Measurements from ENCODE around the gene CA10.

CA10 gene

GRCh38 chr17:51815097-51815496 is 343.4 kb downstream of the CA10 start:
- DNase-seq (ENCODE audit: low spot score): no peak

DNA sequence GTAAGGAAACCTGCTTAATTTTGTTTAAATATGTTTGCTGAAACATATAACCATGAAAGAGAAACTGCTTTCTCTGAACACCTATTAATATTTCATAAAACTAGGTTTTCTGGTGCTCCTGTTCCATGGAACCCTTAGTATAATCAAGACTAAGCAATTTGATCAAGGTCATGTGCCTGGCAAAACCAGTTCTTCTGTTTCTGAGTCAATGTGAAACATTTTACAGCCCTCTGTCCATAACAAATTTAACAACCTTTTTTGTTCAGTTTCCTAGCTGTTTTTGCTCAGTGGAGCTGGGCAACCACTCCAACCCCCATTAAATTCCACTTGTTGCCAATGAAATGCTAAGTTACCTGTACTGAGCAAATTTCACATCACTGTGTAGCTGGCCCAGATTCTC is 344.0 kb downstream of the CA10 start:
- no peak for DNase-seq (ENCODE audit: low spot score)

DNA sequence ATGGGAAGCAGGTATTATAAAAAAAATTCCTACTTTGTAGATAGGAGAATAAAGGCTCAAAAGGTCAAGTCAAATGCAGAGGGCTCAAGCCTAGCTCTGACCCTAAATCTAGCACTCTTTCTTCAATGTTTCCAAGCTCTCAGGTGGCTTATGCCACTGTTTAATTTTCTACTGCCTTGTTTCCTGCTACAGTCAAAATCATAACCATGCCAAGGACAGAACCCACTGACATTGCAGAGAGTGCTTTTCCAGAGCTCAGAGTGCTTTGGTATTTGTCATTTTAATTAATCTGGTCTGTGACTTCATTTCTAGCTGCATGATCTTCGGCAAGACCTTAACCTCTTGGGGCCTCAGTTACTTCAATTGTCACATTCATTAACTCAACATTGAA is 344.7 kb downstream of the CA10 start:
- no peak for DNase-seq (ENCODE audit: low spot score)

GRCh38 chr17:51813140-51813783 is 345.3 kb downstream of the CA10 start:
- DNase-seq (ENCODE audit: low spot score): no peak

DNA sequence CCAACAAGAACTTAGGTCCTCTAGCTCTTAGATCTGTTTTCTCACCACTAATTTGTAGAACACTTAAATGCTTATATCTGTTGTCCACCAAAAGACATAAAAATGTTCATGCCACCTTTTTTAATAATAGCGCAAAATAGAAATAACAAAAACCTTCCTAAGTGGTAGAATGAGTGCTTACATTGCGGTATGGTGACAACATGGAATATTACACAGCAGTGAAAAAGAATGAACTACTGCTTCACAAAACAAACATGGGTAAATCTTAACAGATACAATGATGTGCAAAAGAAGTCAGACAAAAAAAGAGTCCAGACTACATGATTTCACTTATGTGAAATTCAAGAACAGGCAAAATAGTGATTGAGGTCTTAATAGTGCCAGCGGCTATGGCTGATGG is 351.1 kb downstream of the CA10 start:
- DNase-seq (ENCODE audit: low spot score): no peak

- DNase-seq (ENCODE audit: low spot score): no peak
Observed at GRCh38 chr17:51805765-51806164, 352.7 kb downstream of the CA10 start.

- no peak for DNase-seq (ENCODE audit: low spot score)
Observed at GRCh38 chr17:51805185-51805584, 353.3 kb downstream of the CA10 start.

- no peak for DNase-seq (ENCODE audit: low spot score)
Observed at GRCh38 chr17:51803161-51803560, 355.4 kb downstream of the CA10 start.

DNA sequence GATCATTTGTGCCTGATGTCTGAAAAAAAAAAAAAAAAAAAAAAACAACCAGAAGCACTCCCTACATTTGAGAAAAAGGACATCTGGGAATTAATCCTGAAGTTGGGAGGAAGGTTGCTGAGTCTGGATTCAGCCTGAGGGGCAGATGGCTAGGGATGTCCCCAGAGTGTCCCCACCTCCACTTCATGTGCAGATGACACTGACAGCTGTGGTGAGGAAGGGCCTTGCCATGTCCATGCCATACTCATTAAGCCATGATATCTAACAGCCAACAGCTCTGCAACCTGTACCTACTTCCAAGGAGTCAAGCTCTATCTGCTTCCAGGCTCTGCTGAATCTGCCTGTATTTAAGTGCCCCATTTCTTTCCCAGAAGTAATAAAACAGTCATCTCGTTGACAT is 356.0 kb downstream of the CA10 start:
- DNase-seq (ENCODE audit: low spot score): no peak

DNA sequence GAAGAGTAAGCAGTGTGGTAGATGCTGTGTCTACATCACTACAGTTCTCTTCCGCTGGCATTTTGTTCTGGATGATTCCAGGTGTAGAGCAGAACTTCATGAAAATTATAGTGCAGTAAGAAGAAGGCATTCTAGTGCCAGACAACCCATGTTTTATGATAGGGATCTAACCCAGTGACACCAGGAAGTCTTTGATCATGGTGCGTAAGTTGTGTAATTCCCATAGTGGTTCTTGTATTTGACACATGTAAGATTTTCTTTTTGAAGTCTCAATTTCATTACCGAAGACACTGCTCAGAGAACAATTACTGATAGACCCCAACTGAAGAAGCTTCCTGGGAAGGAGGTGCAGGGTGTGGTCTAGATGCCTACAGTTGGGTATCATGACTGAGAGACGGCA is 356.9 kb downstream of the CA10 start:
- no peak for DNase-seq (ENCODE audit: low spot score)

DNA sequence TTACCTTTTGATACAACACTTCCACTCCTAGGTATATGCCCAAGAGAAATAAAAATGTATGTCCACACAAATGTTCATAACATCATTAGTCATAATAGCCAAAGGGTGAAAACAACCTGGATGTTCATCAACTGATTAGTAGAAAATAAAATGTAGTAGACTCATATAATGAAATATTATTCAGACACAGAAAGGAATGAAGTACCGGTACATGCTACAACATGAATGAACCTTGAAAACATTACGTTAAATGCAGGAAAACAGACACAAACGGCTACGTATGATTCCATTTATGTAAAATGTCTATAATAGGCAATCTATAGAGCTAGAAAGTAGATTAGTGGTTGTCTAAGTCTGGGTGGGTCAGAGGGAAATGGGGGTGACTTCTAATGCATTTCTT is 358.5 kb downstream of the CA10 start:
- no peak for DNase-seq (ENCODE audit: low spot score)

GRCh38 chr17:51799240-51799639 is 359.3 kb downstream of the CA10 start:
- DNase-seq (ENCODE audit: low spot score): no peak

DNA sequence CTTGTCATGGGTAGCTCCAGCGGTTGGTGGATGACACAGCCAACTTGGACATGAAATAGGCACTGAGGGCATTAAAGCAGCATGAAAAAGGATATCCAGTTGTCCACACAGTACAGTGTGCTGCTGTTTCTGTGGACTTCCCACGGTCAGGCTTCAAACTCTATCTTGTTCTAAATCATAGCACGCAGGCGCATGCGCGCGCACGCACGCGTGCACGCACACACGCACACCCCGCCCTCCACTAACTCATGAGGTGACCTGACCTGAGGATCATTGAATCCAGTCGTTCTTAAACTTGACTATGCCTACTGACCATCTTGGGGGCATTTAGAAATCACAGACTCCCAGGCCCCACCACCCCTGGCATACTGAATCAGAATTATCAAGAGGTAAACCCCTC is 361.4 kb downstream of the CA10 start:
- no peak for DNase-seq (ENCODE audit: low spot score)

DNA sequence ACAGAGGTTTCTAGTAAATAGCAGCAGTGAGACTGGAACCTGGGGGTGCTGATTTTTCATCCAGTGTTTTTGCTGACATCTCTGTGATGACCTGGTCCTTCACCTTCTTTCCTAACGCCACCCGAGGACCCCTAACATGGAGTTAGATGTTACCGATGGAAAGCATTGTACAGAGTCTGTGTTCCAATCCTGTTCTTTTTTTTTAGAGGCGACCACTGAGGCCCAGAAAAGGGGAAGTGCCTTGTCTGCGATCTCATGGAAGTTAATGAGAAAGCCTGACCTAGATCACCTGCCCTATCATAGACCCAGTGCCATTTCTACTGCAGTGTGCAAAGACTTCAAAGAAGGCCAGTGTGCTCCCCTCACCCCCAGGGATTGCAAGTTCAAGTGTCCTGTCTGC is 362.5 kb downstream of the CA10 start:
- no peak for DNase-seq (ENCODE audit: low spot score)

DNA sequence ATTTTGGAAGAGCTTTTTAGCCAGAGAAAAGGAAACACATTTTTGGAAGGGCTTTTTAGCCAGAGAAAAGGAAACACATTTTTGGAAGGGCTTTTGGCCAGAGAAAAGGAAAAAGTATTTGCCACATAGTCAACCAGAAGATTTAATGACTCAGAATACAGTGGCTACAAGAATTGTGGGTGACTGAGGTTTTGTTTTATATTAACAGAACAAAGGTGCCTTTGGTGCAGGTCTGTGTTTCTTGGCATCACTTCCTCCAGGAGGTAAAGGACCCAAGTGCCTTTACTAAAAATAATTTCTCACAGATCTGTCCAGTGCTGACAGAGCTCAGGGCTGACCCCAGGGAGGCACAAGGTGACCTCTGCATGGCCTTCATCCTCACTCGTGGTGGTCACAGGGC is 363.1 kb downstream of the CA10 start:
- no peak for DNase-seq (ENCODE audit: low spot score)

DNA sequence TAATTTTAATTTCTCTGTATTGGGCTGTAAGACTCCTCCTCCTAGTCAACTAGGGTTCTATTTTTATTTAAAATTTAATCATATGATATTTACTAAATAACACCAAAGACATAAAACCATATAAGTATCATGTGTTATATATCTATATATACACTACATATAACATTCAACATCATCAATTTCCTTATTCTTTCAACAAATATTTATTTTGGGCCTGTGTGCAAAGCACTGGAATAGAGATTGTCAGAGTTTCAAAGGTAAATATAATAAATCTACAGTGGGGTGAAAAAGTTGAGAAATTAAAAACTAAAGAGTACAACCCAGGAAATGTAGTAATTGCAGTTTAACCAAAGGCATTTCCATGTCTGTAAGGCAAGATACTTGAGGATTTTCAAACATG is 364.0 kb downstream of the CA10 start:
- DNase-seq (ENCODE audit: low spot score): no peak

DNA sequence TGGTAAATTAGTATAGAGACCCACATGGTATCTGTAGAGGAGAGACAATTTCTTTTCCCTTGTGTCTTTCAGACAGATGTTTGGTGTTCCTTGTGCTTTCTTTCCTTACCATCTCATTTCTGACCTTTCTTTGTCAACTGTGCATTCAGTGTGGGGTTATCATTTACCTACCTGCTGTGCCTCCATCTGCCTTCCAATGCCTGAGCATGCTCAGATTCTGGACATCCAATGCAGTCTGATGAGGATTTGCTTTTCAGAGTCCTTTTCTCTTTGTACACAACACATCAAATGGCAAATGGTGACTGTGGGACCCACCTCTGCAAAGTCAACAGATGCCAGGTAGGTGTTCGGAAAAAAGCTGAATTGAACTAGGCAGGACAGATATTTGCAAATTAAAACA is 364.8 kb downstream of the CA10 start:
- DNase-seq (ENCODE audit: low spot score): no peak

GRCh38 chr17:51778842-51779241 is 379.7 kb downstream of the CA10 start:
- DNase-seq (ENCODE audit: low spot score): no peak

DNA sequence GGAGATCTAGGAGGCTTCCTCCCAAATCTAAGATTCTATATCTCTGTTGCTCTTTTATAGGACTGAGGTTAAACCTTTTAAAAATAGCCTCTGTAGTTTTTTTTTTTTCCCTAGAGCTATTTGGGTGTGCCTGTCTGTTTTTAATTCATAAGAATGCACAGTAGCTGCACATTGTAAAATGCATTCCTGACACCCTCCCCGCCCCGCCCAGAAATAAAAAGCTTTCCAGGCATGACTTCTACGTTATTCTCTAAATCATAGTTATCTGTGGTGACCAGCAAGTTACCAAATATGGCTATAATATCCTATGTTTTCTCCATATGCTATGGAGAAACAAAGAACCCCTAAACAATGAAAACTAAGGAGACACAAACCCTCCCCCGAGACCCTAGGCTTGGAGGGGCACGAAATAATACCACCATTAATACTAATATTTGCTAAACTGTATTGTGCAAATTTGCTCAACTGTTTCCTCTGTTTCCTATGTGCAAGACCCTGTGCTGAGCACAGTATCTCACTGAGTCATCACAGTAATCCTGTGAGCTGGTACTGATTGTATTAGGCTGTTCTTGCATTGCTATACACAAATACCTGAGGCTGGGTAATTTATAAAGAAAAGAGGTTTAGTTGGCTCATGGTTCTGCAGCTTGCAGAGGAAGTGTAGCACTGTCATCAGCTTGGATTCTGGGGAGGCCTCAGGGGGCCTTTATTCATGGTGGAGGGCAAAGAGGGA is 388.3 kb downstream of the CA10 start:
- no peak for DNase-seq (ENCODE audit: low spot score)

DNA sequence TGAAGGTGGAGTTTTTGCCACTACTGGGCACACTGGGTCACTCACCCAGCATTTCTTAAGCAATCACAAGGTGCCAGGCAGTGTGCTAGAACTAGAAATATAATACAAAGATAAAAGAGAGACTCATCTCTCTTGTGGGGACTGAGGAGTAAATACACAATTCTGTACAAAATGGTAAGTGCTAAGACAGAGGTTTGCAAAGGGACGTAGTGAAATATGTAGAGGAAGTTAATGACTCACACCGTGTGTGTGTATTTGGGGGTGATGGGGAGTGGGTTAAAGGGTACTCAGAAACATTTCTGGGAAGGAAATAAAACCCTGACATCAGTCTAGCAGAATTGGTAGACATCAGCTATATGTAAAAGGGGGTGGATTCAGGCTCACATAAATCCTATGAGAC is 389.3 kb downstream of the CA10 start:
- no peak for DNase-seq (ENCODE audit: low spot score)

- no peak for DNase-seq (ENCODE audit: low spot score)
Observed at GRCh38 chr17:51768706-51769105, 389.8 kb downstream of the CA10 start.

DNA sequence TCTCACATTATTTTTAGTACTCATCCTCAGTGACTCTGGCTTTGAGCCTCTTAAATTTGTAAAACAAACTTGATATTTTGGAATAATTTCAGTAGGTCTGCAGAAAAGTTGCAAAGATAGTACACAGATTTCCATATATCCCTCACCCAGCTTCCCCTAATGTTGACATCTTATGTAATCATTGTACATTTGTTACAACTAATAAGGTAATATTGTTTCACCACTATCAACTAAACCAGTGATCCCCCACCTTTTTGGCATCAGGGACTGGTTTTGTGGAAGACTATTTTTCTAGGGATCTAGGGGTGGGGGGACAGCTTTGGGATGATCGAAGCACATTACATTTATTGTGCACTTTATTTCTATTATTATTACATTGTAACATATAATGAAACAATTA is 391.2 kb downstream of the CA10 start:
- DNase-seq (ENCODE audit: low spot score): no peak

- no peak for DNase-seq (ENCODE audit: low spot score)
Observed at GRCh38 chr17:51765282-51766135, 393.0 kb downstream of the CA10 start.

Data from HuH-7 (cell line).